HCT116 (cell line): ENCODE results near the gene ANKFN1. TPM values are rescaled to one million over a fixed set of nuclear protein-coding genes. Genes with fewer than 3 reads are reported as not detected.

ENCODE experiments used
- ATAC-seq: fragments of 200-7000 bp; cut with Tn5 transposase; 2 replicates; pipeline ENCODE4 v1.9.1; 2020; ENCODE audit warnings: mild to moderate bottlenecking, moderate library complexity
- BruUV-seq: library from RNA; stranded (reverse); fragments of 400-500 nt; replicated peaks from 2 replicates; lab custom pipeline; 2021; lab: Mats Ljungman, UMichigan
- CTCF ChIA-PET: fragments of 300-600 bp; sonication (Branson Sonifier 250); formaldehyde crosslinking; loops from one replicate; lab custom pipeline; 2021; ENCODE audit warnings: antibody characterized with exemption; lab: Charles Lee
- POLR2A ChIA-PET: fragments of 300-600, 350-600 bp; sonication (Branson Sonifier 250); formaldehyde crosslinking; loops from one replicate; lab custom pipeline; 2021; ENCODE audit warnings: antibody characterized with exemption; lab: Charles Lee
- RAD21 ChIA-PET, 2 experiments: fragments of 300-600 bp; sonication (Branson Sonifier 250); formaldehyde crosslinking; loops; one replicate each; lab custom pipeline; 2023; ENCODE audit warnings: low total read pairs in 2 of 2; ENCODE audit not compliant: uncharacterized antibody in 2 of 2, unreplicated experiment in 2 of 2, low non-redundant PET in 1 of 2; lab: Charles Lee
- DNase-seq: peaks from one replicate; pipeline ENCODE4 v3.0.0-alpha.2; 2010; ENCODE audit warnings: low read depth, low spot score
- H2AFZ ChIP-seq: fragments of 200-600 bp; shearing (Covaris generic), sonication (generic); 2 replicates; pipeline ENCODE4 v1.6.1; 2017; ENCODE audit warnings: low read depth, mixed run types, mixed read lengths, antibody characterized with exemption, low read length; ENCODE audit not compliant: poor library complexity, severe bottlenecking
- H3K27ac ChIP-seq: 2 replicates; pipeline ENCODE4 v1.5.1; 2012; ENCODE audit warnings: low read depth, low read length
- H3K27me3 ChIP-seq: fragments of 200-600 bp; sonication (generic); 2 replicates; pipeline ENCODE4 v1.6.1; 2016; ENCODE audit warnings: mixed run types, low read length, mixed read lengths; ENCODE audit not compliant: insufficient read depth
- H3K36me3 ChIP-seq, 2 experiments: fragments of 200-500 bp in 1 of 2; fragments of 200-600 bp in 1 of 2; sonication (Bioruptor generic) in 1 of 2; sonication (generic) in 1 of 2; 2 replicates each; pipeline versions ENCODE4 v1.5.1 to v1.6.1; 2014 to 2016; ENCODE audit warnings: low read length in 2 of 2, inconsistent platforms in 1 of 2, mixed read lengths in 1 of 2, mixed run types in 1 of 2; ENCODE audit not compliant: insufficient read depth in 2 of 2, control insufficient read depth in 1 of 2
- H3K4me1 ChIP-seq, 2 experiments: fragments of 200-600 bp in 1 of 2; sonication (generic) in 1 of 2; 2 replicates each; pipeline versions ENCODE4 v1.5.1 to v1.6.1; 2012 to 2017; ENCODE audit warnings: low read length in 2 of 2, inconsistent platforms in 1 of 2, mild to moderate bottlenecking in 1 of 2, mixed read lengths in 1 of 2, mixed run types in 1 of 2, moderate library complexity in 1 of 2; ENCODE audit not compliant: insufficient read depth in 2 of 2, control insufficient read depth in 1 of 2
- H3K4me2 ChIP-seq: fragments of 200-600 bp; sonication (generic); 2 replicates; pipeline ENCODE4 v1.6.1; 2017; ENCODE audit warnings: mixed run types, low read length, mixed read lengths
- H3K4me3 ChIP-seq, 2 experiments: fragments of 200-600 bp in 1 of 2; sonication (generic) in 1 of 2; replicated peaks in 1 of 2; 2 replicates each; pipeline ENCODE4 v1.5.1; 2011 to 2016; ENCODE audit warnings: low read length in 2 of 2, control low read depth in 1 of 2, low read depth in 1 of 2, mild to moderate bottlenecking in 1 of 2, mixed read lengths in 1 of 2, mixed run types in 1 of 2
- H3K79me2 ChIP-seq: fragments of 200-600 bp; sonication (generic); 2 replicates; pipeline ENCODE4 v1.6.1; 2017; ENCODE audit warnings: mild to moderate bottlenecking, mixed run types, low read length, moderate library complexity, mixed read lengths; ENCODE audit not compliant: insufficient read depth
- H3K9ac ChIP-seq: fragments of 200-600 bp; sonication (generic); 2 replicates; pipeline ENCODE4 v1.6.1; 2016; ENCODE audit warnings: low read length, mixed read lengths
- H3K9me2 ChIP-seq: fragments of 200-600 bp; sonication (generic), shearing (Covaris generic); 2 replicates; pipeline ENCODE4 v1.6.1; 2017; ENCODE audit warnings: mixed run types, mild to moderate bottlenecking, moderate library complexity; ENCODE audit not compliant: insufficient read depth
- H3K9me3 ChIP-seq, 2 experiments: fragments of 200-500 bp in 1 of 2; fragments of 200-600 bp in 1 of 2; sonication (Bioruptor generic) in 1 of 2; sonication (generic) in 1 of 2; 2 replicates each; pipeline ENCODE4 v1.6.1; 2014 to 2017; ENCODE audit warnings: low read length in 2 of 2, mixed read lengths in 2 of 2, inconsistent platforms in 1 of 2, low read depth in 1 of 2, mild to moderate bottlenecking in 1 of 2, mixed run types in 1 of 2, moderate library complexity in 1 of 2; ENCODE audit not compliant: control insufficient read depth in 1 of 2, insufficient read depth in 1 of 2
- H4K20me1 ChIP-seq: fragments of 200-600 bp; sonication (generic), shearing (Covaris generic); 2 replicates; pipeline ENCODE4 v1.6.1; 2017; ENCODE audit warnings: mixed run types, mild to moderate bottlenecking, moderate library complexity; ENCODE audit not compliant: insufficient read depth
- CBX3 ChIP-seq: IDR thresholded peaks from 2 replicates; pipeline ENCODE4 v1.6.1; 2012; ENCODE audit warnings: low read depth
- EGR1 ChIP-seq: IDR thresholded peaks from 2 replicates; pipeline ENCODE4 v1.6.1; 2012; ENCODE audit warnings: low read depth
- ELF1 ChIP-seq: IDR thresholded peaks from 2 replicates; pipeline ENCODE4 v1.6.1; 2012; ENCODE audit warnings: low read depth, borderline replicate concordance
- EZH2 ChIP-seq: fragments of 200-600 bp; sonication (generic); IDR thresholded peaks from 2 replicates; pipeline ENCODE4 v1.6.1; 2017; ENCODE audit warnings: antibody characterized with exemption, mixed run types
- EZH2phosphoT487 ChIP-seq: fragments of 200-600 bp; IDR thresholded peaks from 2 replicates; pipeline ENCODE4 v1.6.1; 2018; ENCODE audit warnings: antibody characterized with exemption, borderline replicate concordance
- FOSL1 ChIP-seq: IDR thresholded peaks from 2 replicates; pipeline ENCODE4 v1.6.1; 2012; ENCODE audit warnings: low read depth
- POLR2AphosphoS5 ChIP-seq: IDR thresholded peaks from 2 replicates; pipeline ENCODE4 v1.6.1; 2011; ENCODE audit warnings: mild to moderate bottlenecking, low read depth, low read length, moderate library complexity
- REST ChIP-seq: IDR thresholded peaks from 2 replicates; pipeline ENCODE4 v1.6.1; 2012; ENCODE audit warnings: low read depth
- SIN3A ChIP-seq: IDR thresholded peaks from 2 replicates; pipeline ENCODE4 v1.6.1; 2012; ENCODE audit warnings: low read depth
- SRF ChIP-seq: IDR thresholded peaks from 2 replicates; pipeline ENCODE4 v1.6.1; 2012; ENCODE audit warnings: low read depth
- ZFX ChIP-seq: fragments of 450-650 bp; IDR thresholded peaks from 2 replicates; pipeline ENCODE4 v1.6.1; 2017
- intact Hi-C: fragments of 100-400 bp; cut with micrococcal nuclease; formaldehyde crosslinking; loops from 2 replicates; pipeline ENCODE4 v1.10.0; 2022
- total RNA-seq: library from RNA; stranded (reverse); gene quantifications from one replicate; pipeline ENCODE4 v1.2.1, GENCODE V29; 2021; ENCODE audit not compliant: unreplicated experiment

ANKFN1 gene
- total RNA-seq, 1 experiment from 2014 or later: 1.1 TPM

- TF ChIP-seq SRF: no peak
- no peak for TF ChIP-seq EZH2
- TF ChIP-seq EGR1: no peak
- no peak for TF ChIP-seq FOSL1
- TF ChIP-seq ZFX: no peak
- no peak overlapping the region for H3K9ac ChIP-seq
- H3K27ac ChIP-seq: no peak overlapping the region
- H2AFZ ChIP-seq: no peak overlapping the region
- no peaks in the 10 kb centered on the region for H3K36me3 ChIP-seq
- H4K20me1 ChIP-seq: no peaks in the 10 kb centered on the region
- H3K4me3 ChIP-seq: no peak overlapping the region
- H3K27me3 ChIP-seq: peaks cover 29% of the 10 kb centered on the region
- no peaks in the 10 kb centered on the region for H3K79me2 ChIP-seq
- ATAC-seq: no peak
- H3K4me2 ChIP-seq: no peak overlapping the region
- DNase-seq: no peak
- no peaks in the 10 kb centered on the region for H3K4me1 ChIP-seq
- no TSS peak for BruUV-seq
- no peaks in the 10 kb centered on the region for H3K9me2 ChIP-seq
- POLR2A ChIA-PET: no interaction called here
- CTCF ChIA-PET: no interaction called here
- RAD21 ChIA-PET: no interaction called here
- intact Hi-C loops: no loop called here
- no peaks in the 10 kb centered on the region for H3K9me3 ChIP-seq
Observed at GRCh38 chr17:56262803-56263202, 109.5 kb downstream of the ANKFN1 start.

GRCh38 chr17:56269556-56270389, 116.5 kb downstream of the ANKFN1 start:
- intact Hi-C loops: no loop called here
- Histone ChIP-seq H4K20me1 (no peaks in the 10 kb centered on the region), H3K27me3 (peaks cover 2% of the 10 kb centered on the region; the same call in 1 of the 2 replicates), H3K4me2 (no peak overlapping the region), H3K36me3 (no peaks in the 10 kb centered on the region), H3K9me3 (no peaks in the 10 kb centered on the region), H3K9ac (no peak overlapping the region), H3K79me2 (no peaks in the 10 kb centered on the region), H2AFZ (no peak overlapping the region), H3K27ac (no peak overlapping the region), H3K4me1 (no peaks in the 10 kb centered on the region), H3K9me2 (no peaks in the 10 kb centered on the region), H3K4me3 (no peak overlapping the region)
- ATAC-seq (no peak), DNase-seq (no peak)
- ChIA-PET RAD21 (no interaction called here), CTCF (no interaction called here), POLR2A (no interaction called here)
- no TSS peak for BruUV-seq
- TF ChIP-seq REST: no peak
- no peak for TF ChIP-seq CBX3
- TF ChIP-seq SIN3A: no peak
- no peak for TF ChIP-seq ELF1
- TF ChIP-seq POLR2AphosphoS5: no peak
- no peak for TF ChIP-seq EZH2phosphoT487
